Testis (tissue), 3 donors: ENCODE measurements around the gene SPEN. TPM values are rescaled to one million over a fixed set of nuclear protein-coding genes. Genes with fewer than 3 reads are reported as not detected.
"Not testable (repeated sequence)": the region's sequence is repeated elsewhere in the genome, so short reads cannot be mapped to it uniquely, and the experiment has no call there.

ENCODE experiments used
- DNase-seq: peaks from one replicate; pipeline ENCODE4 v3.0.0-alpha.2; 2019
- H3K27ac ChIP-seq, 2 donors: fragments of 200-600 bp; sonication (generic); one replicate each; pipeline ENCODE4 v1.5.1; 2019
- H3K27me3 ChIP-seq: fragments of 200-600 bp; sonication (generic); one replicate; pipeline ENCODE4 v1.5.1; 2019
- H3K36me3 ChIP-seq: fragments of 200-600 bp; sonication (generic); one replicate; pipeline ENCODE4 v1.5.1; 2017; ENCODE audit warnings: low read depth; ENCODE audit errors: missing control alignments
- H3K4me1 ChIP-seq: fragments of 200-600 bp; sonication (generic); one replicate; pipeline ENCODE4 v1.5.1; 2019
- H3K4me3 ChIP-seq, 2 donors: fragments of 200-600 bp; sonication (generic); one replicate each; pipeline ENCODE4 v1.5.1; 2017 to 2019
- H3K9me3 ChIP-seq: fragments of 200-600 bp; sonication (generic); one replicate; pipeline ENCODE4 v1.5.1; 2017
- CTCF ChIP-seq, 3 experiments: fragments of 450-650 bp in 2 of 3; fragments of 200-600 bp in 1 of 3; sonication (generic) in 1 of 3; IDR thresholded peaks; one replicate each; pipeline ENCODE4 v1.5.1; 2016 to 2019; ENCODE audit warnings: antibody characterized with exemption in 3 of 3, mild to moderate bottlenecking in 2 of 3, moderate library complexity in 1 of 3
- POLR2A ChIP-seq: fragments of 450-650 bp; IDR thresholded peaks from one replicate; pipeline ENCODE4 v1.6.1; 2017; ENCODE audit warnings: antibody characterized with exemption, mild to moderate bottlenecking, moderate library complexity
- WGBS, 2 donors: methylation state at CpG; one replicate each; pipeline ENCODE4 v1.1.5; 2018; 5-methylcytosine and 5-hydroxymethylcytosine counted together
- intact Hi-C: fragments of 100-400 bp; cut with DNase I; formaldehyde crosslinking; loops from one replicate; pipeline ENCODE4 v1.15.1; 2023; ENCODE audit warnings: low total_unique reads
- polyA plus RNA-seq: library from polyadenylated mRNA; stranded (reverse); fragments of 350-450 nt; fragmentation: Illumina TruSeq; extraction: RNeasy Lipid Tissue Mini Kit (QIAGEN cat#74804); gene quantifications from one replicate; pipeline ENCODE4 v1.2.3, GENCODE V29; 2014; ENCODE audit warnings: low read depth, low replicate concordance; ENCODE audit not compliant: insufficient read depth
- total RNA-seq, 2 donors: library from RNA; depleted of rRNA; stranded (reverse); fragments of >200 nt; gene quantifications; one replicate each; pipeline ENCODE4 v1.2.3, GENCODE V29; 2016

SPEN gene
- total and polyA plus RNA-seq, 3 donors from 2014 or later = 53.2 to 60.6 (median 54.8) TPM

DNA sequence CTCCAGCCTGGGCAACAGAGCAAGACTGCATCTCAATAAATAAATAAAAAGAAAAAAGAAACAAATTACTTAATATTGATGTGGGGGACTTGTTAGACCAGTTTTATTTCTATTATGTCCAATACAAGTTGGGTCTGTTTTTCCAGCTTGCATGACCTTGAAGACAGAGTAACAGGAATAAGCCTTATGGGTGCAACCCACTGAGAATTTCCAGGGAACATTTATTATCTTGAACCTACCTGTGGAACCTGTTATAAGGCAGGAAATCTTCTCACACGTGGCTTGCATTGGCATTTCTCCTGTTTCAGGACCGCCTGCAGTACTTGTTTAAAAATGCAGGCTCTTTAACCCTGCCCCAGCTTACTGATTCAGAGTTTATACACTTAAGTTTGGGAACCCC lies 64.4 kb downstream of the SPEN start:
- Histone ChIP-seq H3K36me3 (no peaks in the 10 kb centered on the region), H3K9me3 (no peaks in the 10 kb centered on the region), H3K4me1 (no peaks in the 10 kb centered on the region), H3K27ac (no peak overlapping the region), H3K27me3 (no peaks in the 10 kb centered on the region), H3K4me3 (no peak overlapping the region)
- intact Hi-C loops = no loop called here
- 69 to 79% methylated on average over 2 of the region's 2 CpGs for WGBS, 2 donors
- DNase-seq = no peak
- TF ChIP-seq CTCF (IDR thresholded peaks at IDR 0.05) = no peak
- TF ChIP-seq POLR2A = no peak

GRCh38 chr1:15913607-15914006 lies 66.1 kb downstream of the SPEN start:
- DNase-seq, H3K4me3 ChIP-seq, H3K27ac ChIP-seq, intact Hi-C loops, H3K4me1 ChIP-seq, H3K9me3 ChIP-seq, H3K27me3 ChIP-seq, H3K36me3 ChIP-seq: not testable (repeated sequence)
- 95 to 97% methylated on average over 3 of the region's 3 CpGs for WGBS, 2 donors

DNA sequence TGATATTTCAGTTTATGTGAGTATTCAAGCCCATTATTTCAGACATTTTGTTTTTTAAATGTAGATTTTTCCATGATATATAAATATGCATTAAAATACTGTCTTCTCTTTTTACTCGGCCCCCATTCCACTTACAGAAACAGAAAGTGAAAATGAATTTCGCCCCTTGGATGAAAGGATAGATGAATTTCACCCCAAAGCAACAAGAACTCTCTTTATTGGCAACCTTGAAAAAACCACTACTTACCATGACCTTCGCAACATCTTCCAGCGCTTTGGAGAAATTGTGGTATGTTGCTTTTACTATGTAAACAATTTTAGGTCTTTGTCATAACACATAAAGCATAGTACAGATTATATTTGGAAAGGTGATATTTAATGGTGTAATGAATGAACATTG lies 68.5 kb downstream of the SPEN start:
- no peak for DNase-seq
- no peaks in the 10 kb centered on the region for H3K4me1 ChIP-seq
- no peak for TF ChIP-seq CTCF (IDR thresholded peaks at IDR 0.05)
- no peak for TF ChIP-seq POLR2A
- intact Hi-C loops = no loop called here
- H3K4me3 ChIP-seq = no peak overlapping the region
- no peaks in the 10 kb centered on the region for H3K9me3 ChIP-seq
- 71 to 78% methylated on average over 4 of the region's 4 CpGs for WGBS, 2 donors
- H3K36me3 ChIP-seq = no peaks in the 10 kb centered on the region
- no peak overlapping the region for H3K27ac ChIP-seq
- H3K27me3 ChIP-seq = no peaks in the 10 kb centered on the region

DNA sequence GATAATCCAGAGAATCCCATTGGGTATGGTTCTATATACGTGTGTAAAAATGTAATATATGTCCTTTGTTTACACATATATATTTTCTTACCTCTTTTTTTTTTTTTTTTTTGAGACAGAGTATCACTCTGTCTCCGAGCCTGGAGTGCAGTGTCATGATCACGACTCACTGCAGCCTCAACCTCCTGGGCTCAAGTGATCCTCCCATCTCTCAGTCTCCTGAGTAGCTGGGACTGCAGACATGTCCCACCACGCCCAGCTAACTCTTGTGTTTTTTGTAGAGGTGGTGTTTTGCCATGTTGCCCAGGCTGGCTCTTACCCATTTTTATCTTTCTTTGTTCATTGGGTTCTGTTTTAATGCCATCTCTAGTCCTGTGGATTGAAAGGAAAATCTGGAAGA lies 68.9 kb downstream of the SPEN start:
- no peaks in the 10 kb centered on the region for H3K36me3 ChIP-seq
- intact Hi-C loops = no loop called here
- TF ChIP-seq POLR2A (no peak), CTCF (IDR thresholded peaks at IDR 0.05) (no peak)
- WGBS, 2 donors = 74 to 77% methylated on average over 4 of the region's 4 CpGs
- no peaks in the 10 kb centered on the region for H3K27me3 ChIP-seq
- no peak overlapping the region for H3K27ac ChIP-seq
- no peaks in the 10 kb centered on the region for H3K9me3 ChIP-seq
- DNase-seq = no peak
- H3K4me1 ChIP-seq = no peaks in the 10 kb centered on the region
- no peak overlapping the region for H3K4me3 ChIP-seq

DNA sequence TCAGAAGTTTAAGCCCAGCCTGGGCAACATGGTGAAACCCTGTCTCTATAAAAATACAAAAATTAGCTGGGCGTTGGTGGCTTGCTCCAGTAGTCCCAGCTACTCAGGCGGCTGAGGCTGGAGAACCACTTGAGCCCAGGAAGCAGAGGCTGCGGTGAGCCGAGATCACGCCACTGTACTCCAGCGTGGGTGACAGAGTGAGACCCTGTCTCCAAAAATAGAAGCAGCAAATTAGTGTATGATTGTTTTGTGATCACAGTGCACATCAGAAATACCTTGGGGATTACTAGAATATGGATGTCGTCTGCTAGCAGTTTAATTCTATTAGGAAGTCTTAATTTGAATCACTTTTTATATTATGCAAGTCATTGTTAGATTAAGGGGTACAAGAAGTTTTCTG lies 69.4 kb downstream of the SPEN start:
- no peaks in the 10 kb centered on the region for H3K9me3 ChIP-seq
- H3K4me1 ChIP-seq = no peaks in the 10 kb centered on the region
- H3K36me3 ChIP-seq = no peaks in the 10 kb centered on the region
- intact Hi-C loops = no loop called here
- 85 to 89% methylated on average over 7 of the region's 7 CpGs for WGBS, 2 donors
- no peak overlapping the region for H3K27ac ChIP-seq
- H3K4me3 ChIP-seq = no peak overlapping the region
- no peaks in the 10 kb centered on the region for H3K27me3 ChIP-seq
- DNase-seq = no peak
- TF ChIP-seq CTCF (IDR thresholded peaks at IDR 0.05) = no peak
